Cerebellar nuclear complex (tissue), 1 donor: ENCODE data around the gene TSPAN2.

Experiments
- DNase-seq, 2 experiments: peaks; one replicate each; lab custom pipeline; 2025; lab: John Stamatoyannopoulos, UW

Gene TSPAN2

GRCh38 chr1:115089420-115090185 is at the start of gene TSPAN2:
TSPAN2 (minus strand) TSS chr1:115089503; CDS start chr1:115089432, 71 bp downstream.
- DNase-seq, result no peak

- DNase-seq, result no peak
These were observed 49.7 kb upstream of the TSPAN2 start for GRCh38 chr1:115138973-115139372.

- DNase-seq, result no peak
These were observed 49.0 kb upstream of the TSPAN2 start for GRCh38 chr1:115138271-115138670.

GRCh38 chr1:115137191-115137590 is 47.9 kb upstream of the TSPAN2 start:
- DNase-seq, result no peak

- no peak for DNase-seq
These were observed 47.4 kb upstream of the TSPAN2 start for GRCh38 chr1:115136706-115137105.

- DNase-seq, result no peak
These were observed 46.8 kb upstream of the TSPAN2 start for GRCh38 chr1:115136106-115136505.

- no peak for DNase-seq
These were observed 46.4 kb upstream of the TSPAN2 start for GRCh38 chr1:115135681-115136080.

- no peak for DNase-seq
These were observed 45.7 kb upstream of the TSPAN2 start for GRCh38 chr1:115134850-115135480.

GRCh38 chr1:115134231-115134630 is 44.9 kb upstream of the TSPAN2 start:
- DNase-seq, result no peak

GRCh38 chr1:115133440-115133839 is 44.1 kb upstream of the TSPAN2 start:
- no peak for DNase-seq

GRCh38 chr1:115130786-115131185 is 41.5 kb upstream of the TSPAN2 start:
- no peak for DNase-seq

GRCh38 chr1:115129071-115129640 is 39.9 kb upstream of the TSPAN2 start:
- DNase-seq, result no peak

- DNase-seq, result no peak
These were observed 38.2 kb upstream of the TSPAN2 start for GRCh38 chr1:115127539-115127938.

GRCh38 chr1:115126516-115126915 is 37.2 kb upstream of the TSPAN2 start:
- no peak for DNase-seq

- no peak for DNase-seq
These were observed 33.8 kb upstream of the TSPAN2 start for GRCh38 chr1:115123116-115123515.

- no peak for DNase-seq
These were observed 32.5 kb upstream of the TSPAN2 start for GRCh38 chr1:115121793-115122192.

GRCh38 chr1:115120296-115120695 is 31.0 kb upstream of the TSPAN2 start:
- DNase-seq, result no peak

- DNase-seq, result no peak
These were observed 29.3 kb upstream of the TSPAN2 start for GRCh38 chr1:115118611-115119010.

GRCh38 chr1:115118086-115118485 is 28.8 kb upstream of the TSPAN2 start:
- DNase-seq, result no peak

GRCh38 chr1:115117298-115117697 is 28.0 kb upstream of the TSPAN2 start:
- no peak for DNase-seq

GRCh38 chr1:115116512-115116911 is 27.2 kb upstream of the TSPAN2 start:
- no peak for DNase-seq

- DNase-seq, result no peak
These were observed 26.3 kb upstream of the TSPAN2 start for GRCh38 chr1:115115521-115116161.

- DNase-seq, result no peak
These were observed 25.0 kb upstream of the TSPAN2 start for GRCh38 chr1:115114308-115114707.
